NCI-H510A (cell line): ENCODE results near the gene PTPN9.
"Not testable (repeated sequence)": the region's sequence is repeated elsewhere in the genome, so short reads cannot be mapped to it uniquely, and the experiment has no call there.

Source experiments
- DNase-seq: peaks from one replicate; lab custom pipeline; 2025; lab: John Stamatoyannopoulos, UW

PTPN9 gene

GRCh38 chr15:75452865-75453702, 126.0 kb downstream of the PTPN9 start:
- DNase-seq: peak; percentile 10

GRCh38 chr15:75452364-75452864, 126.7 kb downstream of the PTPN9 start:
- peak; percentile 39 for DNase-seq

GRCh38 chr15:75451674-75452363, 127.3 kb downstream of the PTPN9 start, which contains the start of gene SIN3A:
SIN3A (minus strand) TSS chr15:75451690; CDS start chr15:75430375, 21,315 bp downstream.
- peak; percentile 97 for DNase-seq

- no peak for DNase-seq
These were observed 127.9 kb downstream of the PTPN9 start for GRCh38 chr15:75451202-75451673.

- DNase-seq: peak; percentile 87
These were observed 128.6 kb downstream of the PTPN9 start for GRCh38 chr15:75450307-75451201.

GRCh38 chr15:75449585-75450306, 129.4 kb downstream of the PTPN9 start:
- no peak for DNase-seq

- not testable (repeated sequence) for DNase-seq
These were observed 130.9 kb downstream of the PTPN9 start for GRCh38 chr15:75448171-75448570.

GRCh38 chr15:75446151-75446550, 133.0 kb downstream of the PTPN9 start:
- no peak for DNase-seq

- not testable (repeated sequence) for DNase-seq
These were observed 133.8 kb downstream of the PTPN9 start for GRCh38 chr15:75445324-75445723.

- not testable (repeated sequence) for DNase-seq
These were observed 135.1 kb downstream of the PTPN9 start for GRCh38 chr15:75443972-75444453.

- DNase-seq: no peak
These were observed 141.4 kb downstream of the PTPN9 start for GRCh38 chr15:75437721-75438120.

GRCh38 chr15:75436881-75437280, 142.2 kb downstream of the PTPN9 start:
- DNase-seq: no peak

GRCh38 chr15:75431682-75432081, 147.4 kb downstream of the PTPN9 start:
- DNase-seq: no peak

- DNase-seq: no peak
These were observed 147.8 kb downstream of the PTPN9 start for GRCh38 chr15:75431270-75431669.

GRCh38 chr15:75430259-75430658, 148.9 kb downstream of the PTPN9 start:
- DNase-seq: no peak

- no peak for DNase-seq
These were observed 151.0 kb downstream of the PTPN9 start for GRCh38 chr15:75428152-75428551.

GRCh38 chr15:75425966-75426500, 153.1 kb downstream of the PTPN9 start:
- DNase-seq: no peak

- no peak for DNase-seq
These were observed 156.6 kb downstream of the PTPN9 start for GRCh38 chr15:75422554-75422953.

- DNase-seq: no peak
These were observed 158.4 kb downstream of the PTPN9 start for GRCh38 chr15:75420698-75421097.

- DNase-seq: no peak
These were observed 162.5 kb downstream of the PTPN9 start for GRCh38 chr15:75416584-75416983.
